K562 (cell line): ENCODE measurements around the gene CEND1. TPM values are rescaled to one million over a fixed set of nuclear protein-coding genes. Genes with fewer than 3 reads are reported as not detected.

Experiments
- AFF1 ChIP-seq, 2 experiments: fragments of 450-650 bp; IDR thresholded peaks; 2 replicates each; pipeline ENCODE4 v1.6.1; 2018; ENCODE audit warnings: mild to moderate bottlenecking in 2 of 2, low read depth in 1 of 2; ENCODE audit not compliant: partially characterized antibody in 2 of 2
- ATF6 ChIP-seq: sonication (generic); formaldehyde crosslinking; IDR thresholded peaks from 2 replicates; pipeline ENCODE4 v1.4.0; 2020; ENCODE audit warnings: mild to moderate bottlenecking, missing genetic modification reagents
- BRD9 ChIP-seq: fragments of 450-650 bp; IDR thresholded peaks from 2 replicates; pipeline ENCODE4 v1.6.1; 2018; ENCODE audit warnings: low read depth; ENCODE audit not compliant: partially characterized antibody
- DACH1 ChIP-seq: fragments of 450-650 bp; IDR thresholded peaks from 2 replicates; pipeline ENCODE4 v1.6.1; 2018; ENCODE audit not compliant: partially characterized antibody
- HDAC3 ChIP-seq: fragments of 450-650 bp; IDR thresholded peaks from 2 replicates; pipeline ENCODE4 v1.6.1; 2018; ENCODE audit warnings: borderline replicate concordance, mild to moderate bottlenecking, moderate library complexity; ENCODE audit not compliant: partially characterized antibody
- HMGXB4 ChIP-seq: sonication (generic); formaldehyde crosslinking; IDR thresholded peaks from 2 replicates; pipeline ENCODE4 v1.8.1; 2023; ENCODE audit warnings: mild to moderate bottlenecking, missing genetic modification reagents
- NR0B1 ChIP-seq: fragments of 450-650 bp; IDR thresholded peaks from one replicate; pipeline ENCODE4 v1.6.1; 2018; ENCODE audit warnings: mild to moderate bottlenecking, moderate library complexity; ENCODE audit not compliant: partially characterized antibody
- SIRT6 ChIP-seq: IDR thresholded peaks from one replicate; pipeline ENCODE4 v1.6.1; 2012; ENCODE audit warnings: low read depth, mild to moderate bottlenecking, control low read depth, inconsistent platforms, low read length, moderate library complexity
- SNAPC5 ChIP-seq: fragments of 250-450 bp; sonication (Bioruptor Pico); IDR thresholded peaks from 2 replicates; pipeline ENCODE4 v1.8.0; 2021; ENCODE audit warnings: moderate library complexity, mild to moderate bottlenecking, inconsistent platforms
- STAT6 ChIP-seq: sonication (generic); formaldehyde crosslinking; IDR thresholded peaks from 2 replicates; pipeline ENCODE4 v1.8.1; 2023; ENCODE audit warnings: mild to moderate bottlenecking, missing genetic modification reagents
- ZBTB7A ChIP-seq: IDR thresholded peaks from 2 replicates; pipeline ENCODE4 v1.6.1; 2011; ENCODE audit warnings: low read depth, mild to moderate bottlenecking, low read length, moderate library complexity, borderline replicate concordance; ENCODE audit not compliant: control insufficient read depth
- ZNF121 ChIP-seq: sonication (generic); formaldehyde crosslinking; conservative IDR thresholded peaks from 2 replicates; pipeline ENCODE4 v1.8.0; 2022; ENCODE audit warnings: missing genetic modification reagents
- ZNF224 ChIP-seq: sonication (generic); formaldehyde crosslinking; IDR thresholded peaks from 2 replicates; pipeline ENCODE4 v1.8.0; 2022; ENCODE audit warnings: mild to moderate bottlenecking, missing genetic modification reagents
- ZSCAN32 ChIP-seq: fragments of 450-650 bp; formaldehyde crosslinking; IDR thresholded peaks from 2 replicates; pipeline ENCODE4 v1.4.0; 2020; ENCODE audit warnings: mild to moderate bottlenecking, moderate library complexity
- polyA plus RNA-seq, 8 experiments: library from polyadenylated mRNA; depleted of rRNA in 4 of 8; stranded (reverse) in 5 of 8; unstranded in 3 of 8; fragments of >200 nt; fragmentation: Nextera tagmentation in 2 of 8; fragmentation: Illumina TruSeq in 1 of 8; extraction: Ambion mirVana in 2 of 8; extraction: Trizol in 1 of 8; gene quantifications; 2 replicates each; pipeline versions ENCODE4 v1.2.1 to v1.2.3, GENCODE V29; 2011 to 2014; ENCODE audit warnings: inconsistent platforms in 1 of 8, missing spikeins in 1 of 8
- total RNA-seq, 7 experiments: library from RNA; depleted of rRNA in 6 of 7; stranded (reverse); fragments of >200 nt in 6 of 7; fragmentation: Illumina TruSeq in 2 of 7; extraction: Trizol in 2 of 7; gene quantifications; 2 replicates each; pipeline versions ENCODE4 v1.2.1 to v1.2.3, GENCODE V29; 2011 to 2021; ENCODE audit warnings: low replicate concordance in 1 of 7

The CEND1 gene
- total and polyA plus RNA-seq, 9 of the 15 experiments (the other 6 are each of a cell fraction or from before 2014, with no cell fraction given), result 0.13 to 0.18 (median 0.16) TPM; not detected in 6

GRCh38 chr11:819129-819931, 29.4 kb upstream of the CEND1 start (continued):
- TF ChIP-seq ZNF224 (no peak), HDAC3 (no peak), ZSCAN32 (no peak), ZBTB7A (no peak), STAT6 (CRISPR knock-in tag) (no peak), BRD9 (no peak), NR0B1 (no peak), AFF1 (IDR thresholded peaks at IDR 0.05; ENCODE audit: low read depth in 1 of 2, partially characterized antibody in 2 of 2) (no peak), ZNF121 (no peak), SNAPC5 (no peak), DACH1 (no peak), HMGXB4 (CRISPR knock-in tag) (no peak), ATF6 (CRISPR knock-in tag) (no peak), SIRT6 (no peak)
